Measurements from ENCODE around the gene CYTH4.
A peak's percentile ranks its signal among the peaks of the same experiment; 100 is the strongest.

CYTH4 gene

DNA sequence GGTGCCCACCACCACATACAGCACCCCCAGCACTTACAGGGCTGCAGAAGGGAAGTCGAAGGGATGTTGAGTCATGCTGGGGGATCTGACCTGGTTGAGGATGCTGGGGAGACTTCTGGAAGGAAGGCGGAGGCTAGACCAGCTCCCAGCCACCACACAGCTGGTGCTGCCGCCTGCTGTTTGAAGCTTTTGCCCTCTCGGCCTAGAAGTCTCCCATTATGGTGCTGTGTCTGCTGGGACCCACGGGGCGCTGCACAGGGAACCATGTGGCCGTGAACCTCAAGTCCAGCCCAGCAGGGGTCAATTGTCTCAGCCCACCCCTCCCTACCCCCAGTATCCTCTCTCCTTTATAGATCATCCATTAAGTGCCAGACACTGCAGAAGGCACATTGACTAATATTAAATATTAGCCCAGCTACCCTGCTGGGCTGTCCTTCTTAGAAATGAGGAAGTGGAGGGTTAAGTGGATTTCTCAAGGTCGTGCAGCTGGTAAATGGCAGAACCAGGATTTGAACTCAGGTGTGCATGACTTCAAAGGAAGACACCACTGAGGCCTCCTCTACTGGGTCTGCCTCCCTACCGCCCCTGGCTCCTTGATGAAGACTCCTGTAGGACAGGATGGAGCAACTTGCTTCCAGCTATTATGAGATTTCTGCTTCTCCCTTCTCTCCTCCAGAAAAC lies 49.7 kb downstream of the CYTH4 start:
- no peak for DNase-seq

- DNase-seq: no peak
These were observed 51.6 kb downstream of the CYTH4 start for GRCh38 chr22:37333724-37334460.

GRCh38 chr22:37334461-37334858 lies 52.2 kb downstream of the CYTH4 start:
- no peak for DNase-seq

GRCh38 chr22:37334859-37335805 lies 52.8 kb downstream of the CYTH4 start:
- DNase-seq: no peak

DNA sequence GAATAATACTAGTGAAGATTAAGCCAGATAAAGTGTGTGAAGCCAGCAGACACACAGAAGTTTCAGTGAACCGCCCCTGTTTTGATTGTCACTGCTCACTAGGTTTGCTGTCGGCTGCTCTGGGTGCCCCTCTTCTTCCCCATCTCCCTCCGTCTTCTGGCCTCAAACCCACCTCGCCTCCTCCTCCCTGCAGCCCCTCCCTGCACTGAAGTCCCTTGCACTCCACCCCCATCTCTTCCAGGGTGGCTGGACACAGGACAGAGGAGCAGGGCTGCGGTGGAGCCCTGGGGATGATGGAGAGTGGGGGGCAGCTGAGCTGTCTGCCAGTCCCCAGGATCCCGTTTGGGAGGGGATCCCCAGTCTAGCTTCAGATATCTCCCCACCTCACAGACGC lies 53.5 kb downstream of the CYTH4 start:
- no peak for DNase-seq

DNA sequence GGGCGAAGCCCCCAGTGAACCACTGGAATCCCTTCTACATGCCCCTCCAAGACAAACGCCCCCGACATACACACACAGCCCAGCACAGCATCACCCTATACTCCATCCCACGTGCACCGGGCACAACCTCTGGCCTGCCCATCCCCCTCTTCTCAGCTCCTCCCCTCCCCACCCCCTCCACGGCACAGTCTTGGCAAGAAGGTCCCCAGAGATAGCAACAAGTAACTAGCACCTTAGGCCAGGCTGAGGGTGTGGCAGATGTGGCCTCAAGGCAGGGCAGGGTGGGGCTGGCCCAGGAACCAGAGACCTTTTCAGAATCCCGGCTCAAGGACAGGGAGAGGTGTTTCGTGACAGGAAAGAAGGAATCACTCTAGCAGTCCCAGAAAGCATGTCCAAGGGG lies 54.3 kb downstream of the CYTH4 start:
- DNase-seq: no peak

DNA sequence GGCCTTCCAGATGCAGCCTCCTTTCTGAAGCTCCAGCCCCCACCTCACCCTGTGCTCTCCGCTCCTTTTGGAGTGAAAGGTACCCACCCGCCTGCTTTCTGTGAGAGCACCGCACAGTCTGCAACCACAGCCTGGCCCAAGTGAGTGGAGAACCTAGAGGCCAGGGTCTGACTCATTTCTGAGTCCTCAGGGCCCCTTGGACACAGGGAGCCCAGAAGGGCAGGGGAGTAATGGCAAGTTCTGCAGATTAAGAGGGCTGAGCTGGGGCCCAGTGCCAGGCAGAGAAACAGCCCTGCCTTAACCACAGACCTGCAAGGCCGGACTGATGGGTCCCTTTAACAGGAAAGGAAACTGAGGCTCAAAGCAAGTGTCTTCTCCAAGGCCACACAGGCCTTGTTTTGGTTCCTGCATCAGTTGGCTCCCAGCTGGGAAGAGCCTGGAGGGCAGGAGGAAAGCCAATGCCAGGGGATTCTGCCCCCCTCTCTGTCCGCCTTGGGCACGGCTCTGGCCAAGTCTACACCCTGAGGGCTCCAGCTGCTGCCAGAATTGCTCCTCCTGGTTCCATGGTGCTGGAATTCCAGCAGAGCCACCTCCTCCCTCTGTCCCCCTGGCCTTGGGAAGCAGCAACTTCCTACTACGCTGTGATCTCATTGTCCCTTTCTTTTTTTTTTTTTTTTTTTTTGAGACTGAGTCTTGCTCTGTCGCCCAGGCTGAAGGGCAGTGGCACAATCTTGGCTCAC lies 55.1 kb downstream of the CYTH4 start:
- no peak for DNase-seq

- DNase-seq: no peak
These were observed 56.4 kb downstream of the CYTH4 start for GRCh38 chr22:37338539-37339246.

- DNase-seq: peak; percentile 35
These were observed 58.3 kb downstream of the CYTH4 start for GRCh38 chr22:37340331-37341262.

DNA sequence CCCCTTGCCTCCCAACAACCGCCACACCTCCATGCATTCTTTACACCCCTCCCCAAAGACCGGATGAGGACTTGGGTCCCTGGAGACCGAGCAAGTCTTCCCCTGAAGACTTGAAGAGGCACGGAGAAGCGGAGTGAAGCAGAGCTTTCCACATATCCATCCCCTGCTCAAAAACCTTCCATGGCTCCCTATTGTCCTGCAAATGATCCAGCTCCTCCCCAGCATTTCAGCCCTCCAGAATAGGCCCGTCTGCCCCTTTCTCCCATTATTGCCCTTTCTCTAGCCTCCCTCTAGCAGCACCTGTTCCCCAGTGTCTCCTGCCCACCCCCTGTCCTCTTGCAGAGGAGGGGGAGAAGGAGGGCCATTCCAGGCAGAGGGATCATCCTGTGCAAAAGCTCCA lies 59.8 kb downstream of the CYTH4 start:
- DNase-seq: no peak

- DNase-seq: no peak
These were observed 61.0 kb downstream of the CYTH4 start for GRCh38 chr22:37343348-37343747.

DNA sequence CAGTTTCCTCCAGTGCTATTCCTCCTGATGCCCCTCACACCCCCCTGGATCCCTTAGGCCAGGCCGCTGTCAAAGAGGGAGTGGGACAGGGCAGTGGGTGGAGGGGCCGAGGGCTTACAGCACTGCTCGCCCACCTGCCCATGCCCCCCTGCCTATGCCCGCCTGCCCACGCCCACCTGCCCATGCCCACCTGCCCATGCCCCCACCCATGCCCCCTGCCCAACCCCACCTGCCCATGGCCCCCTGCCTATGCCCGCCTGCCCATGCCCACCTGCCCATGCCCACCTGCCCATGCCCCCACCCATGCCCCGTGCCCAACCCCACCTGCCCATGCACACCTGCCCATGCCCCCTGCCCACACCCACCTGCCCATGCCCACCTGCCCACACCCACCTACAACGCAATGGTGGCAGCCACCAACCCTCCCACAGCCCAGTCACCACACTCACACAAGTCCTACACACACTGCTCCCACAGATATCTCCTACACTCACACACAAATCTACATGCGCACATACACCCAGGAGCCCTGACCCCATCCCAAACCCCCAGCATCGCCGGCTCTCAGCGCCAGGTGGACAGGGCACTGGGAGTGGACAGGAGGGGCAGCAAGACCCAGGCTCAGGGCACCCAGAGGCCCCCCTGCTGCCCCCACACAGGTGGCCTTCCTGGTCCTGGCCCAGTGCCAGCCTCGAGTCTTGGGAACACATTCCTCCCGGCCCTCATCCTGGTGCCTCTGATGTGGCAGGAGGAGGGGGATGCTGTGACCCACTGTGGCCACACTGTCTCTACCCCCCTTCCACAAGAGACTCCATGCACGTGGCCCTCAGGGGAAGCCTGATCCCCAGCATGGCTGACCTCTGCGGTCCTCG lies 61.8 kb downstream of the CYTH4 start:
- DNase-seq: no peak

GRCh38 chr22:37344735-37345449 lies 62.6 kb downstream of the CYTH4 start:
- DNase-seq: no peak

- no peak for DNase-seq
These were observed 63.7 kb downstream of the CYTH4 start for GRCh38 chr22:37345863-37346504.

DNA sequence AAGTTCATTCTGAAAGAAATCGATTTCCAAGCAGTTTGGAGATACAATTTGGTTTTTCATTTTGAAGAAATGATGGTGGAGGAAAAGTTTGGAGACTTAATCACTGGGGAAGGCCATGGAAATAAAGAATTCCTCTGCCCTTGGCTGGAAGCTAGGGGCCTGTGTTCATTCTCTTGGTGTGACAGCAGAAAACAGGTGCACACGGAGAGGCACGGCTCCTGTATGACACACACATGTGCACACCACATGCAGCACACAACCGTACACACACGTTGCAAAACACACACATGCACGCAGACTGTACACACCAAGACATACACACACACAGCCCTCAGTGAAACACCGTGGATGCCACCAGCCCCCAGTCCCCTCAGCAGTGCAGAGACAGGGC lies 64.2 kb downstream of the CYTH4 start:
- DNase-seq: no peak

DNA sequence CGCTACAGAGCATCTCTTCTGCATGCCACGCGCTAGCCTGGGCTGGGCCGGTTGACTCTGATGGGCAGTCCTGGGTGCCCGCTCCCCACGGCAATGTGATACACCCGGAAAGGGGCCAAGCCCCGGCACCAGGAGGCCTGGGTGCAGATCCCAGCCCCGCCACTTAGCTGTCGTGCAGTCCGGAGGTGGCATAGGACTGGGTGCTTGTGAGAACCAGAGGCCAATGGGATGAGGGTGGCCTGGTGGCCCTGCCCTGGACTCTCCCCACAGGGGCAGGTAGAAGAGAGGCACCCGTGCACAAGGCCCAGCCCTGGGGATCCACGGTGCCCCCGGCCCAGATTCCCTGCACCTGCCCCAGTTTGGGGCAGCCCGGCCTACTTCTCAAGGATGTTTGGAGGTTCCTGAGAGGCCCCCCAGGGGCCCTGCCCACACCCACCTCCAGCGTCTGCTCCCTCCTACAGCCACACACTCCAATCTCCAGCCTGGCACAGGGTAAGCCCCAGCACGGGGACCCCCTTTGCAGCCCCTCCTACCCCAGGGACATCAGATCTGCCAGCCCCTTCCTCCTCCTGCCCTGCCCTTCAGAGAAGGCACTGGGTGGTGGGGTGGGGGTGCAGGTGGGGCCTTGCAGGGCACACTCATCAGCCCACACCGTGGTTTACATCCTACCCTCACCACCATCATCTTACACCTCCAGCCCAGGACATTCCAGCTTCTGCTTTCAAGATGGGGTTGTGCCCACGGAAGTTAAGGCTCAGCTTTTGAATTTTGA lies 66.9 kb downstream of the CYTH4 start:
- DNase-seq: no peak

DNA sequence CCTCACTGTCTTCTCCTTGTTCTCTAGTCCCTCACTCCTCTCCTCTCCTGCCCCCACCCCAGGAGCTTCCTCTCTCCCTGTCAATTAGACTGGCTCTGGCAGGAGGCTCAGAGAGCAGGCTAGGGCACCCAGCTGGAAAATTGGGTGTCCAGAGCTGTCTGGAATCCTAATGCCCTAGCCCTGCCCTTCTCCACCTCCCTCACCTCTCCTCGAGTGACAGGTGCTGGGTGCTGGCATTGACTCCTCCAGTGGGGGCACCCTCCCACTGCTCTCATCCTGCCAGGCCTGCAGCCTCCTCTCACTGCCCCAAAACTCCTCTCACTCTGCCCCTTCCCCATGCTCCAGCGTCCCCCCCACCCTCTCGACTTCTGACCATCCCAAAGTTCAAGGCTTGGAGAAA lies 68.9 kb downstream of the CYTH4 start:
- DNase-seq: no peak

- no peak for DNase-seq
These were observed 70.2 kb downstream of the CYTH4 start for GRCh38 chr22:37352481-37352880.
